ENCODE measurements around the gene ATP8A1.

DNA sequence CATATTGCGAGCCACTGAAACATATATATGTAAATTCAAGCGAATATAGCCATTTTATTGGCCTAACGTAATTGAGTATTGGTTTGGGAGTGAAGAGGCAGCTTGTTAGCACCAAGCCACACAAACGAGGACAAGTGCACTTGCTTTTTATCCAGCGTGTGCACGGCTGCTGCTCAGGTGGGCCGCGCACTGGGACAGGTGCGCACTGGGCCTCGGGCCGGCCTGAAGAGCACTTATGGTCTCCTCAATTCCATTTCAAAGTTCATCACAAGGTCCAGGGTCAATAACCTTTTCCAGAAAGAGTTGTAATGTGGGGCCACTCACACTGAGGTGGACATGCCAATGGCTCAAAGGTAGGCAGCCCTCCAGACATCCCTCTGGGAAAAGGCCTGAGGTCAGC lies 95.9 kb downstream of the ATP8A1 start:
- no peak for TF ChIP-seq ZNF274 (IDR thresholded peaks at IDR 0.05; ENCODE audit: low read depth, low read length)
- no peak for TF ChIP-seq YY1 (IDR thresholded peaks at IDR 0.05; ENCODE audit: insufficient read depth, insufficient read length)

Data from NT2/D1 (cell line).